TTC549 (cell line): ENCODE results near the gene MOCOS.

Source experiments
- FAIRE-seq: peaks from 2 replicates; lab custom pipeline; 2012; peaks lifted over from hg19 to GRCh38; lab: Jason Lieb, UNC

The MOCOS gene

DNA sequence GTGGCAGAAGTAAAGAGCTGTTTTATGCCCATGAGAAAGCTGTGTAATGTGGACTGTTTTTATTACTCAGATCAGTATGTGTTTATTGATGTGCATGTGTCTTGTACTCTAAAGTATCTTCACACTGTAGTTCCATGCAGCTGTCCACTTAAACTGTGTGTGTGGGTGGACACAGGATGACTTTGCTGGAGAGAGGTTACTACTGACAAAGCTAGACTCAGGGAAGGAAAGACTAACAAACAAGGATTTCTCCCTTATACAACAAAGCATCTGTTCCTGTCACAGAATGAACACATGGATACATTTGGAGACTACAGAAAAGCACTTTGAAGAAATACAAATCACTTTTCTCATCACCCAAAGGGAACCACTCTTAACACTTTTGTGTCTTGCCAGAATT is 120.2 kb downstream of the MOCOS start:
- no peak for FAIRE-seq

DNA sequence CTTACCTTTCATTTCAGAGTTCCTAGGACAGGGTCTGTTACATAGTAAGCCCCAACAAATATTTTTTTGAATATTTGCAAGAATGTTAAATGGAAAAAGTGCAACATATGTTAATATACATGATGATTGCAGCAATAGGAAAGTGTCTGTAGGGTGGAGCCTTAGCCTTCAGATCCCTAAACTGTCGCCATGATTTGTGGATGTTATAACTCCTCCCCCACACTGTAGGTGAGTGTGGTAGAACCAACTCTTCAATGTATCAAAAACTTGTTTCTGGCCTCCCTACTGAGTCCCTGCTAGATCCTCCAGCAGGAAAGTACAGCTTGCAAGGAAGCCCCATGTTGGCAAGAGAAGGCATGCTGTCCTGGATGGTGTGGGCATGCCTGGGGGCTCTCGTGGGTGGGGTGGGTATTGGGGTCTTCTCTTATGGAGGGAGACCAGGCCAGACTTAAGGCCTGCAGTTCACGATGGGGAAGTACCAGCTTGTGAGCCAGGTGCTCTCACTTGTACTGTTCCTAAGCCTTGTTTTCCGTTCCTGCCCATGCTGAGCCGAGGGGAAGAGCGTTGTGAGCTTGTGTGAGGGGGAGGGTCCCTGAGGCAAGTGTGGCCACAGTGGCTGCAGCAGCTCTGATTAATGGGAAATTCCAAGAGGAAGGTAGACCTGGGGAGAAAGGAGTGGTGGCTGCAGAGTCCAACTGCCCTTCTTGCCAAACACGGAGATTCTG is 121.6 kb downstream of the MOCOS start:
- FAIRE-seq, result no peak

DNA sequence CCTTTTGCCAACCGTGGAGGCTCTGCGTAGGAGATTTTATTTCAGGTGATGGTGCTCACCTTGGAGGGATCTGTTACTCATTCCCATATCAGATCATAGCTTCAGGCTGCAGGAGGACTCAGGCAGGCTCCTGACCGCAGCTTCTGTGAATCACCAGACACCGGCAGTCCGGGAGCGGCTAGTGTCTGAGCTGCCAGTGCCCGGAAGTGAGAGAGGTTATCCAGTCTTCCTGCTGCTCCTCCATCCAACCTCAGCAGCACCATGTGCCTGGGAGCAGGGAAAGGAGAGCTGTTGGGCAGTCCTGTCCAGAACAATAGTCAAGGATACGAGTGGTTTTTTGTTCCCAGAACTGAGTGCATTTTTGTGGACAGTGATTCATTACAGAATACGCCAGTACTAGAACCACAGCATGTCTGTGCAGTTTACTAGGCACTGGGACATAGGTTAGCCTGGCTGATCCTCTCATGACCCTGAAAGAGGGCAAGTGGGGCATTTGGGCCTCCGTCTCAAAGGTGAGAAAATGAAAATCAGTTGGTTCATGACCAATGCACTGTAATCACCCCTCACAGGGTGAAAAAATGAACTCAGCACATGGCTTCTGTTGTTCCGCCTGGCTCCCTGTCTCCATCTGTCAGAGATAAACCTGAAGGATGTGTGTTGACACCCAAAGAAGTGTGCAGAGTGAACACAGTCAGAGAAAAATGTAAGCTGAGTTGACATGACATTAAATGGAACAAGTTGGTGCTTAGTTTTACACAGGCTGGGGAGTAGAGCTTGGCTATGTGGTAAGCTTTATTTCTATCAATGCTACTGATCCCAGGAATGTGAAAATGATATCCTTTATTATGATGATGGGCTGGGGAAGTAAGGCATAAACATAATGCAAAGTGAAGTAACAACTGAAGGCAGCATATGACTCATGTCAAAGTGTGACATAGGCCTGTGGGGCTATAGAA is 122.4 kb downstream of the MOCOS start:
- no peak for FAIRE-seq

DNA sequence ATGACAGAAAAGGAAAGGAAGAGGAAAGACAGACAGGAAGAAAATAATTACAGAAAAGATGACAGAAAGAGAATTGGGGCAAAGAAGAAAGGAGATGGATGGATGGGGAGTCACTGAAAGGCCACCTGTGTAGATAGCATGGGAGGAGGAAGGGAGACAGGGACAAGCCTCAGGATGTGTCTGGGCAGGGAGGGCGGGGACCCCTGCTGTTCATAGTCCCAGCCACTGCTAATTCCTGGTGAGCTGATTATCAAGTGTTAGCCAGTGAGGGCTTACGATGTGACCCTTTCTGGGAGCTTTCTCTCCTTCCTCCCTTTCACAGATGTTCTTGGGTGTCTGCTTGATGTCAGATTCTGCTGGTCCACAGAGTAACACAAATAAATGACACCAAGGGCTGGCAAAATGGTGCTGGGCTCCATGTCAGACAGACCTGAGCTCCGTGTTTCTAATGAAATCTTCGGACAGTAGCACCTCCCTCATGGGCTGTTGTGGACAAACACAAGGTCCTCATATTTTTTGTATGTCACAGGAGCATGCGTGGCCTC is 123.8 kb downstream of the MOCOS start:
- FAIRE-seq, result no peak

DNA sequence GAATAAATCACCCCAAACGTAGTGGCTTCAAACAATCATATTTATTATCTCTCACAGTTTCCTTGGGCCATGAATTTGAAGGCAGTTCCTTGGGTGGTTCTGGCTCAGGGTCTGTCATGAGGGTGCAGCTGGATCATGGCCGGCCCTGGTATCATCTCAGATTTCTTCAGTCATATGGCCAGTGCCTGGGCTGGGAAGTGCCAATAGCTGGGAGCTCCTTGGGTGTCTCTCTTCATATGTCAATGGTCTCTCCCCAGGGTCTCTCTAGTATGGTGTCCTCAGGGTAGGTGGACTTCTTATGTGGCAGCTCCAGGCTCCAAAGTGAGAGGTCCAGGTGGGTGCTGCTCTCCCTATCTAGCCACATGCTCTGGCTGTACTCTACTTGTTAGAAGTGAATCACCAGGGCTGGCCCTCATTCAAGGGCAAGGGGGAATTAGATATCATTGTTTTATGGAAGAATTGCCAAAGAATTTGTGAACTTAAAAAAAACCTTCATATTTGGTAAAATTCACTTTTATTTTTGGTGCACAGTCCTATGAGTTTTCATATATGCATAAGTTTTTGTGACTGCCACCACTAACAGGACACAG is 125.6 kb downstream of the MOCOS start:
- FAIRE-seq, result no peak

DNA sequence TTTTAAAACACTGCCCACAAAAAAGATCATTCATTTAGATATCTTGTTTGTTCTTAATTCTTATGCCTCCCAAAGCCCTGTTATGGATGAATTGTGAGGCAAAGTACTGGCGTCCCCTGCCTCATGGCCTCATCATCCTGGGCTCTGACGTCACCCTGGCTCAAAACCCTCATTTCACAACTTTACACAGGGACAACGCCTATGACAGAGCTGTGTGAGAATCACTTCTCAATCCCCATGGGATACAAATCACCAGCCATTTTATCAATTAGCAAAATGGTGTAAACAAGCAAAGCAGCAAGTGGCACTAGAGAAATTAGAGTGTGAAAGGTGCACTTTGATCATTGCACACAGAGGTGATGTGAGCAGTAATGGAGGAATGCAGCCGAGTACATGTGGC is 126.8 kb downstream of the MOCOS start:
- no peak for FAIRE-seq

DNA sequence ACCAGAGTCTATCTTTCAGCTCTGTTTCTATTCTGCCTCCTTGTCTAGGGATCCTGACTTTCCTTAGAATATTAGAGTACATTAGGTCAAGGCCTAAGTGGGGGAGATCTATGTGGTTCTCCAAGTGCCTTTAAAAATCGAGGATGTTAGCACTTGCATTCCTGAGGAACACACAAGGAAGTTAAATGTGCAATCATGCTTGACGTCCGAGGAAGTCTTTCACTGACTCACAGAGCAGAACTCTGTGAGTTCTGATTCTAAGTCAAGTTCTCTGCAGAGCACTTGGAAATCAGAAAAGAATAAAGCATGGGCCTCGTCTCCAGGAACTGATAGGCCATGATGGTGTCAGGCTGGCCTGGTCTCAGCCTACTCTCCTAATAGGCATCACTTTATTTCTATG is 127.5 kb downstream of the MOCOS start:
- no peak for FAIRE-seq

DNA sequence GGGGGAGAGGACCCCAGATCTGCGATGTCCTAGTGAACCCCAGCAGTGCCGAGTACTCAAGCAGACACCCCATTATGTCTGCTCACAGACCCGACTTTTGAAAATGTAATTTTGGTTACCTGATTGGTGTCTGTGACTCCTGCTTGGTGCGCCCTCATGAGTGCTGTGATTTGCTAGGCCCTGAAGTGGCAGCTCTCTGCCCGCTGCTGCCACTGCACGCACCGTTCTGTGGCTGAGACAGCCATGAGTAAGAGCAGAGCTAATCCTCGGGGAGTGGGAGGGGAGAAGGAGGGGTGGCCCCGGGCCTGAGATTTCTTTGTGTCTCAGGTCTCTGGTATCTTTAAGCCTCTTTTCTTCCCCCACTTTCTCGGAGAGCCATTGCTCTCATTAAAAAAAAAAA is 128.4 kb downstream of the MOCOS start:
- no peak for FAIRE-seq

DNA sequence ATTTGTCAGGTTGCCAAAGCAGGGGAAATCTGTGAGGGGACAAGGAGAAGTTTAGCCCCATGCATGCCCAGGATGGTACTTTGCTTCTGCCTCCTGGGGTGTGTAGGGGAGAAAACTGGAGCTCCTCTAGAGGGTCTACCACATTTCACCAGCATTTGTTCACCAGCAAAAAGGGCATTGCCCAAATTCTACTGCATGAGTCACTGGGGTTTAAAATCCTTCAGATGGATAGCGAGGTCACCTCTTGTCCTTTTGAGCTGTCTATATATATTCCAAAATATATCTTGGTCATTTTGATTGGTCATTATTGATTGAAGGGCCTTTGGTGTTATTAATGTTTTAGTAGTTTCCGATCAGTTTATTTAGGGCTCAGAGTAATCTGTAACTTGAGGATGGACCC is 128.9 kb downstream of the MOCOS start:
- FAIRE-seq, result no peak
